ENCODE data around the gene TBC1D2. TPM values are rescaled to one million over a fixed set of nuclear protein-coding genes. Genes with fewer than 3 reads are reported as not detected.
A peak's percentile ranks its signal among the peaks of the same experiment; 100 is the strongest.
"Not testable (repeated sequence)": the region's sequence is repeated elsewhere in the genome, so short reads cannot be mapped to it uniquely, and the experiment has no call there.

Gene TBC1D2
- total RNA-seq, 1 donor from 2014 or later, result 7.9 TPM

DNA sequence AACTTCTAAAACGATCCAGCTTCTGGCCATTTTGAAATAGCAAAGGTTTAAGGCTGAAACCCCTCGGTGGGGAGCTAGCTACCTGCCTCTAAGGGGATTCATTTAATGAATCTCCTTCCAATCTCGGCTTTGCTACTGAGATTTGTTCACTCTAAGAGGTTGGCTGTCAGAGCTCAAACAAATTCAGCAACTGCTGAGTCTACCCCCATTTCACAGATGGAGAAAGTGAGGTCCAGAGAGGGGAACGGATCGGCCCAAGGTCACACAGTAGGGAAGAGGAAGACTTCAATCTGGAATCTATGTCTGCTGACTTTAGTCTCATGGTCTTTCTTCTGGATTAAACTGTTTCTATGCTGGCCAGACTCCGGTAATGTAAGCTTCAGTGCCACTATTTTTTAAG lies 66.0 kb downstream of the TBC1D2 start:
- DNase-seq (ENCODE audit: low spot score), result no peak

DNA sequence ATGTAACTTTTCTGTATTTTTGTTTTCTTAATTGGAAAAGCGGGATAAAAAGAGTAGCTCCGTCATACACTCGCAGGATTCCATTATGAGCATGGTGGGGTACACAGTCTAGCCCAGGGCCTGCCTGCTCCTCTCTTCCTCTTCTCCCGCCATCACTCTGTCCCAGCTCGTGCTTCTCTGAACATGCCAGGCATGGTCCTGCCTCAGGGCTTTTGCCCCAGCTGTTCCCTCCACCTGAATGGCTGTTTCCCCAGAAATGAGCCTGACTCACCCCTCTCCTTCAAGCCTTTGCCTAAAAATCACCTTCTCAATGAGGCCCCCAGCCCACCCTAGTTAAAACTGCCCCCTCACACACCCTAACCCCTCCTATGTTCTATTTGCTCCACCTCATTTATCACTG lies 67.5 kb downstream of the TBC1D2 start:
- DNase-seq (ENCODE audit: low spot score), result no peak

DNA sequence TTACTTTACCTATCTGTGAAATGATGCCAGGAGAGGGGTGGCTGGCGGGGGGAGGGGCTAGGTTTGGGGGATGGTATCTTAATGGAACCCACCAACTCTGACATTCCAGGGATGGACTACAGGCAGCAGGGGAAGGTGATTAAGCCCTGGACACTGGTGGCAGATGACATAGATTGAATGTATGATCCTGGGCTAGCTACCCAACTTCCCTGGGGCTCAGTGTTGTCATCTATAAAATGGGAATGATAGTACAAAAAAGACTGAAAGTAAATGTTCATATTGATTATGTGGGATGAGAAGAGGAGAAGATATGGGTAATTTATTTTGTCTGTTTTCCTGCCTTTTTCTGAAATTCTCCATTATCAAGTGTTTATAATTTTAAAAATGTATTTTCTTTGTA lies 69.2 kb downstream of the TBC1D2 start:
- no peak for DNase-seq (ENCODE audit: low spot score)

DNA sequence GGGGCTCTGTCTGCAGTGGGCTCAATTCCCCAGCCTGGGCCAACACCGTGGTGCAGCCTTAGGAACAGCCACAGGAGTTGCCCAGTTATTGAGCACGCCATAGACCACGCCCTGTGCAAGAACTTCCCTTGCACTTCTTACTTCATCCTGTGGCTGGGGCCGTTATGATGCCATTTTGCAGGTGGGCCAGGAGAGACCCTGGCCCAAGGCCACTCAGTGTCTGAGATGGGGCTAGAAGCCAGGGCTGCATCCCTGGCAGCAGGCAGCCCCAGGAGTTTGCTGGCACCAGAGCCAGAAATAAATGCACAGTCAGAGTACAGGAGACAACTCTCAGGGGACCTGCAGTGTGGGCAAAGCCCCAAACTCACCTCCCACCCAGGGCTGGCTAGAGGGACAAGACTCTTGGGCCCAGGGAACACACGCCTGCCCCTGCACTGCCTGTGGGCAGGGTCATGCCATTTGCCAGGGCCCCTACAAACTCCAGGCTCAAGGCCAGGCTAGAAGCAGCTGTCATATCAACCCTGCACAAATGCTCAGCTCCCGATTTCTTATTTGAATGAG lies 69.8 kb downstream of the TBC1D2 start:
- no peak for DNase-seq (ENCODE audit: low spot score)

DNA sequence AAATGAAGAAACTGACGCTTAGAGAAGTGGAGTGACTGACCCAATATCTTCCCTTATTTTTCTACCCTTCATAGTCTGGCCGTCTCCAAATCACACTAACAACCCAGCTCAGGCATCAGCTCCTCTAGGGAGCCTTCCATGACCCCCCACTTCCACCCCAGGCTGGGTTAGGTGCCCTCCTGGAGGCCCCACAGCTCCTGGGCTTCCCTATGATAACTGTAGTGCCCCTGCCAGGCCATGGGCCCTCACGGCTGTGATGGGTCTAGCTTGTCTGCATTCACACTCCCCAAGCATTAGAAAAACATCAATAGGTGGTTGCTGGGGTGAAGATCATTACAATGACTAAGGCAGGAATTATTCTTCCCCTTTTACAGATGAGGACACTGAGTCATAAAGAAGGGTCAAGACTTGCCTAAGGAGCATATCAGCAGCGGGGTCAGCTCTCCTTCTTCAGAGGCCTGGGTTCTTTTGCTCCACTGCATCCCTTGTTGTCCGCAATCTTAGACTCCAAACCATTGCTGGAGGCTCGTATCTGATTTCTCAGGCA lies 70.4 kb downstream of the TBC1D2 start:
- DNase-seq (ENCODE audit: low spot score), result no peak

DNA sequence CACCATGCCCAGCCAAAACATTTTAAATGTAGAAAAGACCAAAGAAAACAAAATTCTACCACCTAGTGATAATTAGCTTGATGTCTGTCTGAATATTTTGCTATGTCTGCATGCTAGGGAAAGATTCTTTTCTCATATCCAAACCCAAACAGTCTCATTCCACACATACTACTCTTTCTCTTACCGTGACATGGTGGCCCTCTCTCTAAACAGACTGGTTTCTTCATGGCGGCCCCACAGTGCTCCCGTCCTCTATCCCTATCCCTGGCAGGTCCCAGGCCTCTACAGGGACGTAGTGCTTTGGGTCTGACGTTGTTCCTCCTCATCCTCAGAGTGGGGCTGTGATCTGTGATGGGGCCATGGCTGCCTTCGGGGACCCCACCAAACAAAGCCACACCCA lies 71.1 kb downstream of the TBC1D2 start:
- DNase-seq (ENCODE audit: low spot score), result no peak

DNA sequence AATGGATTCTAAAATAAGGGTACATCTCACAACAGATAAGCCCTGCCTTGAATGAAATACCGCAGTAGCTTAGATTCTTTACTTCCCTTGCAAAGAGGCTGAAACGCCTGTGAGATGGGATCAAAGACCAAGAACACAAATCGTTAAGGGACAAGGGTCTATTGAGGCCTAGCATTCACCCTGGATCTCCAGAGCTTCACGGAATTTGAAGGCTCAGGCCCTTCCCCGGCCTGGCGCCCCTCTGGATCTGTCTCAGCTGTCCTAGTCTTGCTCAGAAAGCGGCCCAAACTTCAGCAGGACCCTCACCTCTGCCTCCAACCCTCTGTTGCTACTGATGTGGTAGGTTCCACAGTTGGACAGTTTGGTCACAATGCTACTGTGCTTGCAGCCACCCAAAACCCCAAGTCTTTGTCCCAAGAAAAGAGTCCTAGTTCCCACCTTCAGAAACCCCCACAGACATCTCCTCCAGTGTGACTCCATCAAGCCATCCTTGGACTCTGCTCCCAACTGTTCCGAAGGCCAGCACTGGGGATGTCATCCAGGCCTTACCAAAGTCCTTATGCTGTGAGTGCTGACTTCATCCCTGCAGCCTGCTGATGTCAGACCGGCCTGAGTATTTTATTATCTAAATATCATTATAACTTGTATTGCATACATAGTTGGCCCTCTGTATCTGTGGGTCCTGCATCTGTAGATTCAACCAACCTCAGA lies 72.4 kb downstream of the TBC1D2 start:
- DNase-seq (ENCODE audit: low spot score), result no peak

DNA sequence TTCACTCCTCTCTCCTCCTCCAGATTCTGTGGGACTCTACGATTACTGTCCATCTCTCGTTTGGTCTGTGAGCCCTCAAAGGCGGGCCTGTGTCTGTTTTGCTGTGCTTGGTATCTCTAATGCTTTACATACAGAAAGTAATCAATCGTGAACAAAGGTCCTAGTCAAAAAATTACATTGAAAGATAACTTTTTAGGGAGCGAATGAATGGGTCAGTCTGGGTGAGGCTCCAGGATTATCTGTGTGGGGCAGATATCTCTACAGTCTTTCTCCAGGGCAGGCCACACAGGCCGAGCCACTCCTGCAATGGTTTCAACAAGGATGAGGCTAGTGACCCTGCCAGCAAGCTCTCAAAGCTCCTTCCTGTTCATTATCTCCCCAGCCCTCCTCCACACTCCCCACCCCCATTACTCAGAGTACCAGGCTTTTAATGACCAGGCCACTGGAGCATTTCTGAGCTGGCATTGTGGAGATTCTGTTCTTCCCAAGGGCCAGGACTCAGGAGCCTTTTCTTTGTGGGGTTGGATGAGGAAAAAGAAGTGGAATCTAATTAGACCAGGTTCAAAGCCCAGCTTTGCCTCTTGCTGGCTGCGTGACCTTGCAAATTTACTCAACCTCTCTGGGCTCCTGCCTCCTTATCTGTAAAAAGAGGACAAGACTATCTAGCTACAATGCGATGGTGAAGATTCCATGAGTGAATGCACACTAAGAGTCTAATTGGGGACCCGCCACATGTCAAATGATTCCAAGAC lies 73.2 kb downstream of the TBC1D2 start:
- DNase-seq (ENCODE audit: low spot score), result no peak

DNA sequence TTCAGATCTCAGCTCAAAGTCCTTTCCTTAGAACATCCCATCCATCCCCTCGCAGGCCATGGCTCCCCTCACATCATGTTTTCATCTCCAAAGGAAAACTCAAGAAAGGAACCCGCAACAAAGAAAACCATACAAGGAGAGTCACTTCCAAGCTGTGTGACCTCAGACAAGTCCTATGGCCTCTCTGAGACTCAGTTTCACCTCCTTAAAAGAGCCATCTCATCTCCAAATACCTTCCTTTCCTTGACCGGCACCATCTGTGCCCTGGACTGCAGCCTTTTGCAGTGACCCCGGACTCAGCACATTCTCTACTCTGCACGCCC lies 73.7 kb downstream of the TBC1D2 start:
- no peak for DNase-seq (ENCODE audit: low spot score)

DNA sequence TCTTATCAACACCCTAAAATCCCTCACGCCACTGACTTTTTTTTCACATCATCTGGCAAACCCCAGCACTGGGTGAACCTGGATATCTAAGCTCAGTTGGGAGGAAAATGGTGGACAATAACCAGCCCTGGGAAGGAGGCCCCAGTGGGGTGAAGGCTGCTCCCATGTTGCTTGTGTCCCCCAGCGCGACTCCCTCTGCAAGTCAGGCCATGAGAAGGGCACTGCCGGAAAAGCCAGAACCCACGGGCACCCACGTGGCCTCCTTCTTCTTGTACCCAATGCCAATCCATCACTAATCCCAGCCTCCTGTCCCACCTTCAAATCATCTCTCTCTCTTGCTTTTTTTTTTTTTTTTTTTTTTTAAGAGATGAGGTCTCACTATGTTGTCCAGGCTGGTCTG lies 74.5 kb downstream of the TBC1D2 start:
- DNase-seq (ENCODE audit: low spot score), result no peak

DNA sequence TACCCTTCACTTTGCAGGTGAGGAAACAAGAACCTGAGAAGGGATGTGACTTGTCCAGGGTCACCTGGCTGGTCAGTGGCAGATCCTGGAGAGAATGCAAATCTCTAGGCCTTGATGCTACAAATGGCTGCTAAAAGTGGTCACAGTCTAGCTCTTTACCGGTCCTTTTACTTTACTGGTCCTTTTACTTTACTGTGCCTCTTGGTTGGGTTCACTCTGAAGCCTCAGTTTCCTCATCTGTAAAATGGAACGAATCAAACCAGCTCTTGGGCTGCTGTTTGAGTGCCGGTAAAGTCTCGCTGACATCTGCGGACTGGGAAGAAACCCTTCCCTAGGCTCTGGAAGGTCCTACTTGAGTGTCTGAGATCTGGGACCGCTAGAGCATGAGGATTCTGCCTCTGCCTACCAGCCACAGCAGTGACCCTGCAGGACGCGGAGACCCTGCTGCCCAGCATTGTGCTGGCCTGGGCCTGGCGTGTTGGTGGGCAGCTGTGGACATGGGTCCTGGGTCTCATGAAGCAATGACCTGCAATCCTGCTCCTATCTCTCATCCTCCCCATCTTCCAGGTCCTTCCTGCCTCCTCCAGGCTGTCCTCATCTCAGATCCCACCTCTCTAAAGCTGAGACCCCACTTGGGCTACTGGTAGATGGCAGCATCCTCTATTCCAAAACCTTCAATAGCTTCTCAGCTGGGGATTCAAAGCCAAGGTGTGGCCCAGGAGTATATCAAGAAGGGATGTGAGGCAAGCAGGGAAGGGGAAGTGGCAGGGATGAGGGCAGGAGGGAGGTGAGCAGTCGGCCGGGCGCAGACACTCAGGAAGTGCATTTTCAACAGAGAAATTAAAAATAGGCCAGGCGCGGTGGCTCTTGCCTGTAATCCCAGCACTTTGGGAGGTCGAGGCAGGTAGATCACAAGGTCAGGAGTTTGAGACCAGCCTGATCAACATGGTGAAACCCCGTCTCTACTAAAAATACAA lies 76.3 kb downstream of the TBC1D2 start:
- no peak for DNase-seq (ENCODE audit: low spot score)

DNA sequence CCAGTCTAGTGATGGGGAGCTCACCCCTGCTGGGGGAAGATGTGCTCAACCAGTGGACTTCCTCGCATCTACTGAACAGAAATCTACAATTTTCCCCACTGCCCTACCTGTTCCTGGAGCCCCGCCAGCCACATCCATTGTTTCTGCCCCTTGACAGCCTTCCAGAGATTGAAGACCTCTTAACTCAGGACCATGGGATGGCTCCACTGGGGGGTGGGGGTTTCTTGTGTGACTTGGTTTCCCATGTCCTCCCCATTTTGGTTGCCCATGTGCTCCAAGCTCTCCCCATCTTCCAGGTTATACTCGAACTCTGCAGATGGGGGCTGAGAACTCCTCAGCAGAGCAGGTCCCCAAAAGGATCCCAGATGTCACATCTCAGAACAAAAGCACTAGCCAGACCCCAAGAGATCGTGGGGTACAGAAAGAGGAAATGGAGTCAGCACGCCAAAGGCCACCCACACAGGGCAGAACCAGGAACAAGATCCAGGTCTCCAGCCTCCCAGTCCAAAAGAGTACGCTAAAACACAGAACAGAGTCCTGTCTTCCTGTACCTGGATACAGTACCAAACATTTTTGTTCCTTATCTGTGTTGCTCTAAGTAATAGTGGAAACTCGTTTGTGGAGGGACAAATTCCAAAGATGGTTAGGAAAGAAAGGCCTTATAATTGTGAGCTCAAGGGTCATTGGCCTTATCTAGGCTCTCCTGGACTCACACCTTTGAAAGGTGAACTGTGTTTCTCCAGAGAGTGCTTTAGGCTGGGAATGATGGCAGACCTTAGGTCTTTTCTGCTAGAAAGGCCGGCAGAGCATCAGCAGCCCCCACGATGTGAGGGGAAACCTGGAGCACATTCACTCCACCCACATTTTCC lies 78.8 kb downstream of the TBC1D2 start:
- no peak for DNase-seq (ENCODE audit: low spot score)

DNA sequence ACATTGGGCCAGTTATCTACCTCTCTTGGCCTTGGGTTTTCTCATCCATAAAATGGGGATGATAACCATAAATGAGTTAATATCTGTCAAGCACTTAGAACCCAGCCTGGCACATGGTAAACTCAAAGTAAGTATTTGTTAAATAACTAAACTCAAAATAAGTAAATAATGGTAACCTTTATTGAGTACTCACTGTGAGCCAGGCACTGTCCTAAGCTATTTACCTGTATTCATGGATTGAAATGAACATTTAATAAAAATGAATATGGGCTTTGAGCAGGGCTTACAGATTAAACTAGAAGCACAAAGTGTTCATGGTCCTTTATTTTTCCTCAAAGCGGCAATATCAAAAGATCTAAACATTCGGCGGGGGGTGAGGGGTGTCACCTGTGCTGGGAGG lies 79.7 kb downstream of the TBC1D2 start:
- no peak for DNase-seq (ENCODE audit: low spot score)

DNA sequence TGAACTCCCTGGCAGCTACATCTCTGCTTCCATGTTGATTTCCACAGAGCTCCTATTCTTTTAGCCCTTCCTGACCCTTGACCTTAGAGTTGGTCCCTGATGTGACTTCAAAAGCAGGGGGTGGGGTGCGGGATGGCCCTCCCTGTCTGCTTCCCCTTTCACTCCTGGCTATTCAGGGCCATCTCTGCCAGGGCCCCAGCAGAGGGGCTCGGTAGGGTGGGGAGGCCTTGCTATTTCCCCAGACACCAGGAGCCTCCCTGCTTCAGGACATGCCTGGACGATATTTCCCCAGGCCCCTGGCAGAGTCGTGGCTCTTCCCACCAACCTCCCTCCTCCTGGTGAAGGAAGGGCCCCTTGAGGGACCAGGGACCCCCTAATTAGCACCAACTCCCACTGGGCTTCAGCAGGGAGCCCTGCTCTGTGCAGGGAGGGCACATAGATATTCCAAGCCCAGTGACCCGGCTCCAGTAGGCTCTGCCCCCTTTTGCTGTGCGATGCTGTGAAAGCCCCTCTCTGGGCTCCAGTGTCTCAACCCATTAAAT lies 80.3 kb downstream of the TBC1D2 start:
- no peak for DNase-seq (ENCODE audit: low spot score)

DNA sequence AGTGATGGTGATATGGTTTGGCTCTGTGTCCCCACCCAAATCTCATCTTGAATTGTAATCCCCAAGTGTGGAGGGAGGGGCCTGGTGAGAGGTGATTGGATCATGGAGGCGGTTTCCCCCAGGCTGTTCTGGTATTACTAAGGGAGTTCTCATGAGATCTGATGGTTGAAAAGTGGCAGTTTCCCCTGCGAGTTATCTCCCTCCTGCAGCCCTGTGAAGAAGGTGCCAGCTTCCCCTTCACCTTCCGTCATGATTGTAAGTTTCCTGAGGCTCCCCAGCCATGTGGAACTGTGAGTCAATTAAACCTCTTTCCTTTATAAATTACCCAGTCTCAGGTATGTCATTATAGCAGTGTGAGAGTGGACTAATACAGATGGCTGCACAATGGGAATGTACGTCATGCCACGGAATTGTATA lies 80.9 kb downstream of the TBC1D2 start:
- not testable (repeated sequence) for DNase-seq (ENCODE audit: low spot score)

DNA sequence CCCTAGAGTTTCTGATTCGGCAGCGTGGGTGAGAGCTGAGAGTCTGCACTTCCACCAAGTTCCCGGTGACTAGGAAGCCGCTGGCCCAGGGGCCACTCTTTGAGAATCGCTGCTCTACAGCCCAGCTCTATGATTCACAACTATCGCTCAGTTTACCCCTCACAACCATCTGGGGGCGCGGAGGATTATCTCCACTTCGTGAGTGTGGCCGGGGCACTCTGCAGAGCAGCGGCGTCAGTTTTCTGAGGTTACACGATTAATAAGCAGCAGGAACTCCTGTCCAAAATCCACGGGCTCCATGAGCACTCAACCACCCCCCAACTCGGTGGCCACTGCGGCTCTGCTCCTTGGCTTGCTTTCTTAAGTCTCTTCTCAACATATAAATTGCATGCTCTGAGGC lies 82.3 kb downstream of the TBC1D2 start:
- no peak for DNase-seq (ENCODE audit: low spot score)

DNA sequence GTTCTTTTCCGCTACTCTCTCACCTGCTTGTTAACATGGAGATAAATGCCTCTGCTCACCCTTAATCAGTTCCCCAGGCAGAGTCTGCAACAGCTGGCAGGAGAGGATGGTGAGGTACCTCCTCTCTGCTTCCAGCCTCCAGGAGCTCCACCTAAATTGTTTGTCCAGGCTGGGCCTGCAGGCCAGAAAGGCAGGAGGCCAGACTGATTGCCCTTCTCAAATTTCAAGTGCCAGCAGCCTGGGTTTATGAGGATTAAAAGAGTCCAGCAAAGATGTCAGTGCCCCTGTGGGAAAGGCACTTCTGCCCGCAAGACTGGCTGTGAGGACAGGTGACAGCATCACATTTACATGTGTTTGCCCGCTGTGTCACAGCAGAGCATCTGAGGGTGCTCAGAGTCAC lies 82.8 kb downstream of the TBC1D2 start:
- no peak for DNase-seq (ENCODE audit: low spot score)

DNA sequence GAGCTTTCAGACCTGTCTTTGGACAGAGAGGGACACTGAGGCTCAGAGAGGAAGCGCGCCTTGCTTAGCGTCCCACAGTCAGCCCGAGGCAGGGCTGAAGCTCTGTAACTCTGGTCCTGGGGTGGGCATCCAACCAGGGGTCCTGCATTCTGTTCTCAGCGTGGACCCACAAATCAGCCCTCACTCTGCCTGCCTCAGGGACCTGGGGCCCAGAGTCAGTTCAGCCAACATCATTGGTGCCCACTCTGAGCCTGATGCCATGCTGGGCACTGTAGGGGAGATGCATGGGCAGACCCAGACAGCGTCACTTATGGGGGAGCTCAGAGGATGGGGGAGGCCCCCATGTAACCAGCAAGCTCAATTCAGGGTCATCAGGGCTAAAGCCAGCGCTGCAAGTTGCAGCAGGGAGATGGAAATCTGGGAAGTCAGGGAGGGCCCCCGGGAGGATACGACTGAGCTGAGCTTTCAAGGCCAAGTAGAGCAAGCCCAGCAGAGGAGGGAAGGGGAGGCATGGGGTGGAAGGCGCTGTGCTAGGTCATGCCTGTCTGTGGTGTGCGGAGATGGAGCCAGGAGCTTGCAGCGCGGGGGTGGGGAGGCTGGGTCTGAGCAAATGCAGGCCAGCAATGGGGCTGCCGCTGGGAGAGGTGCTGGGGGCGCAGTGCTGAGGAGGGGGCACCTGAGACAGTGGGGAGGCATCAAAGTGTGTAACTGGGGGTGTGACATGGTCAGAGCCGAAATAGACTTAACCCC lies 84.1 kb downstream of the TBC1D2 start:
- peak; percentile 46 for DNase-seq (ENCODE audit: low spot score)

DNA sequence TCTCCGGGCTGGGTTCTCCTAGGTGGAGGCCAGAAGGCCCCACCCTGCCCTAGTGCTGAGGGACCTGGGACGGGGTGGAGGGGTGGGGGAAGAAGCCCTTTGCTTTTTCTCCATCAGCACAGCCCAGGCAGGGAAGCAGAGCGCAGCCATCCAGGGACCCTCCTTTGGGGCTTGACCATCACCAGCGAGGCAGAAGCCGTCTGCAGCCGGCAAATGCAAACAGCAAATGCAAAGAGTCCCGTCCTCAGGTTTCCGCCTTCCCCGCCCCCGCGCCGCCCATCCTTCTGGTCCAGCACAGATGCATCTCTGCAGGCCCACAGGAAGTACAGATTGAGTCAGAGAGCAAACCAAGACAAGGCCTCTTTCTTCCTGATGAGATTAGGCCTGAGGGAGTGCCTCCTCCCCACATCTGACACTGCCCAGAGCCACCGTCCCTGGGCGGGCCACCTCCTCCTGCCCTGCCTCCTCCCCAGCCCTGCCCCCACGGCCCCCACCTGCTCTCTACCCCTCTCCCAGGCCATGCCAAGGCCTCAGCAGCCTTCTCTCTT lies 86.4 kb downstream of the TBC1D2 start:
- DNase-seq (ENCODE audit: low spot score), result peak; percentile 78
